ENCODE data around the gene RICTOR. TPM values are rescaled to one million over a fixed set of nuclear protein-coding genes. Genes with fewer than 3 reads are reported as not detected.

RICTOR gene
- total and polyA plus RNA-seq, 9 of the 15 experiments (the other 6 are each of a cell fraction or from before 2014, with no cell fraction given): 13.9 to 46.6 (median 22.6) TPM

- FAIRE-seq (no peak), DNase-seq (ENCODE audit: extremely low read depth in 1 of 4, low spot score in 3 of 4) (no peak), ATAC-seq (no peak)
- Histone ChIP-seq H3K4me1 (replicated peaks in 1 of 2; ENCODE audit: control insufficient read depth in 2 of 2, insufficient read depth in 2 of 2, low read length in 2 of 2) (no peaks in the 10 kb centered on the region; a peak in 1 of 5 replicates), H3K27me3 (ENCODE audit: control insufficient read depth in 2 of 2, insufficient read depth in 2 of 2, low read length in 2 of 2) (0 out of 5 replicates have a peak, but pooled peaks cover 0 to 4% of the 10 kb centered on the region in 2 experiments), H2AFZ (ENCODE audit: low read depth, low read length) (no peak overlapping the region), H3K36me3 (ENCODE audit: control insufficient read depth, insufficient read depth, low read length) (no peaks in the 10 kb centered on the region), H3K4me3 (no peak overlapping the region), H3K9me3 (replicated peaks; ENCODE audit: control insufficient read depth, insufficient read depth, low read depth, low read length) (no peaks in the 10 kb centered on the region), H3K9ac (ENCODE audit: insufficient read depth in 1 of 2, low read depth in 2 of 2, low read length in 2 of 2) (no peak overlapping the region), H3K79me2 (ENCODE audit: control insufficient read depth, insufficient read depth, low read length) (no peaks in the 10 kb centered on the region), H3K9me1 (ENCODE audit: control insufficient read depth, insufficient read depth, low read length) (no peaks in the 10 kb centered on the region), H3K4me2 (ENCODE audit: insufficient read depth, low read length) (no peak overlapping the region), H3K27ac (ENCODE audit: extremely low read depth, low read depth, low read length) (no peak overlapping the region), H4K20me1 (replicated peaks; ENCODE audit: control insufficient read depth, insufficient read depth, low read length) (no peaks in the 10 kb centered on the region)
- intact Hi-C loops (cut with micrococcal nuclease): loop anchor here (10.0 kb wide), 1 partner anchor 357 kb away; no protein-coding TSS in a partner anchor
- POLR2A ChIA-PET: no interaction called here
- CTCF ChIA-PET (ENCODE audit: low intra/inter-chr PET ratio): no interaction called here
- TF ChIP-seq NONO (IDR thresholded peaks at IDR 0.05; ENCODE audit: low read depth in 2 of 2, low read length in 1 of 2): no peak
- no peak for TF ChIP-seq EZH2 (IDR thresholded peaks at IDR 0.05; ENCODE audit: borderline replicate concordance, low read depth, low read length)
- TF ChIP-seq NKRF (IDR thresholded peaks at IDR 0.05; ENCODE audit: borderline replicate concordance): no peak
- no peak for TF ChIP-seq POLR2A (conservative IDR thresholded peaks at IDR 0.05)
- no peak for TF ChIP-seq SNRNP70 (optimal IDR thresholded peaks at IDR 0.05; ENCODE audit: low read depth, low read length)
- no peak for TF ChIP-seq TRIM24 (IDR thresholded peaks at IDR 0.05)
- TF ChIP-seq FUS (optimal IDR thresholded peaks at IDR 0.05; ENCODE audit: low read depth, low read length): no peak
- TF ChIP-seq COPS2 (conservative IDR thresholded peaks at IDR 0.05): no peak
- no peak for TF ChIP-seq ZNF140 (CRISPR knock-in tag; IDR thresholded peaks at IDR 0.05)
- no peak for TF ChIP-seq CTCFL (IDR thresholded peaks at IDR 0.05; ENCODE audit: borderline replicate concordance, insufficient read depth, low read depth, low read length, poor library complexity, severe bottlenecking)
- no peak for TF ChIP-seq DNMT1 (IDR thresholded peaks at IDR 0.05)
- TF ChIP-seq HOXB6 (CRISPR knock-in tag; IDR thresholded peaks at IDR 0.05; ENCODE audit: borderline replicate concordance): no peak
- no peak for TF ChIP-seq IRF9 (tag; IDR thresholded peaks at IDR 0.05)
- TF ChIP-seq ZBTB1 (CRISPR knock-in tag; IDR thresholded peaks at IDR 0.05; ENCODE audit: borderline replicate concordance, low read depth): no peak
- no peak for TF ChIP-seq BCOR (IDR thresholded peaks at IDR 0.05)
- no peak for TF ChIP-seq SLC30A9 (CRISPR knock-in tag; IDR thresholded peaks at IDR 0.05)
- no peak for TF ChIP-seq CREBBP (IDR thresholded peaks at IDR 0.05; ENCODE audit: low read depth, low read length)
- no peak for TF ChIP-seq SRSF7 (optimal IDR thresholded peaks at IDR 0.05; ENCODE audit: low read depth, low read length)
- TF ChIP-seq PPARD (CRISPR knock-in tag; IDR thresholded peaks at IDR 0.05): no peak
- no peak for TF ChIP-seq GABPB1 (CRISPR knock-in tag; IDR thresholded peaks at IDR 0.05)
- in situ Hi-C loops (cut with MboI): no loop called here
- 8% methylated on average over 2 of the region's 2 CpGs for WGBS (ENCODE audit: insufficient coverage, low coverage, missing lambda C conversion rate)
- BruUV-seq (replicated peaks): no TSS peak
These were observed 146.7 kb downstream of the RICTOR start for GRCh38 chr5:38927470-38927869.
